RKO (cell line): ENCODE measurements around the gene HELB.

Source experiments
- DNase-seq: peaks from one replicate; pipeline ENCODE4 v3.0.0-alpha.2; 2016; ENCODE audit warnings: low spot score

The HELB gene

GRCh38 chr12:66365718-66366490 lies 63.6 kb downstream of the HELB start:
- no peak for DNase-seq

- DNase-seq: no peak
Observed at GRCh38 chr12:66367015-66367667, 64.8 kb downstream of the HELB start.

GRCh38 chr12:66371982-66372381 lies 69.7 kb downstream of the HELB start:
- no peak for DNase-seq

- no peak for DNase-seq
Observed at GRCh38 chr12:66375560-66375959, 73.3 kb downstream of the HELB start.

GRCh38 chr12:66379616-66380015 lies 77.3 kb downstream of the HELB start:
- DNase-seq: no peak

GRCh38 chr12:66380769-66381535 lies 78.7 kb downstream of the HELB start:
- DNase-seq: no peak

- DNase-seq: no peak
Observed at GRCh38 chr12:66387117-66387516, 84.8 kb downstream of the HELB start.
